Activated CD4-positive, alpha-beta T cell treated with anti-CD3 and anti-CD28 coated beads, Interleukin-10, Interleukin-2, amounts not matched to agents 100 ng/mL and 50 ng/mL, durations not matched to agents 16 hours and 8 hours (primary cell): ENCODE measurements around the gene RPS23.

ENCODE experiments used
- DNase-seq: peaks from one replicate; pipeline ENCODE4 v3.0.0-alpha.2; 2020

Gene RPS23

DNA sequence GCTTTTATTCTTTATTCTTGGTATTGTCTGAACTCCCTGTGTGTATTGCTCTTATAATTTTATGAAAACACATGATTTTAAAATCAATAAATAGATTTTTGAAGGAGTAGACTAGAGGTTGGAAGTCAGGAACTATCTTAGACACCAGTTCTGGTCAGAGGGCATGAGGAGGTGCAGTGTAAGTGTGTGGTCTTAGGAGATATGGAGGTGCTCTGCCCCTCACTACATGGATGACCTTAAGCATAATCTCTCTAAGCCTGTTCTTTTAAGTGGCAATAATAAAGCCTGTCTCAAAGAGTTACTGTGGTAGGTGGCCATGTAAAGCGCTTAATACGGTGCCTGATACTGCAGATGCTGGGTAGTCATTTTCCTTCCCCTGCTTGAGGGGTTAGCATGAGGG lies 34.0 kb downstream of the RPS23 start:
- DNase-seq, result no peak

DNA sequence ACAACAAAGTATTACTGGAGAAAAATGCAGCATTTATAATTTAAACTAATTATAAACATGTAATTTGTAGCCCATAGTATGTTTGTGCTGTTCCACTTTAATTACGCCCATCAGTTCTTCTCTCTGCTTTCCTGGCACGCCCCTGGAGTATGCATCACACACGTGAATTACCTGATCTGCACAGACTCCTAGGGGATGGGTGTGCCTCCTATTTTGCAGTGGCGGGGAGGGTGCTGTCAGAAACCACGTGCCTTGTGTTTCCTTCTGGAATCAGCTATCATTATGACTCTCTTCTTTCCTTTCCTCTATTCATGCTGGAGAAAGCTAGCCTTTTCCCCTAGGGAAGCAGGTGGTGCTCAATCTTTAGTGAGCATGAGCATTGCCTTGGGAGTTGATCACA lies 43.3 kb downstream of the RPS23 start:
- no peak for DNase-seq

DNA sequence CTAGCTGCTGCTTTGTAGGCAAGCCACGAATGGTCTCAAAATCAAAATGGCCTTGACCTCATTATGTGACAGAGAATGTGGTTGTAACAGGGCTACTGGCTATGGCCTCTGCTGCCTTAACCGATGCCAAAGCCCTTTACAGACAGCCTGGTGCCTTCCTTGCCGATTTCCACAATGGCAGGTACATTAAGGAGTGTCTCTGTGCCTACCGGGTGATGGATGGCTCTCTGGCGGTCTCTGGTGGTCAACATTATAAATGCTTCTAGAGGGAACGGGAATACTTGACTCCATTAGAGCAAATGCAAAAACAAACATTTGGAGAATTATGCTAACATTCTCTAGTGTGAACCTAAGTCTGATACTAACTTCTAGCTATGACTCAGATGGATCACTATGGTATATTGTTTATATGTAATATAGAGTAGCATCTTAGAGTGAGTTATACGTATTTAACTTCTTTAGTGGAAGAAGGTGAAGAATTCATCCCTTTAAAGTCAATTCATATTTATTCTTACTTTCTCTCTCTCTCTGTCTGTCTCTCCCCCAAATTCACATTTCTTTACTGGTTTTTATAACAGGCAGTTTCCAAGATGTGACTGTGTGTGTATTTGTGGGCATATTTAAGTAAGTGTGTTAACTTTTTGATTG lies 52.5 kb downstream of the RPS23 start:
- peak; percentile 71 for DNase-seq
